RPMI8226 (cell line): ENCODE measurements around the gene DIP2C.
"Not testable (repeated sequence)": the region's sequence is repeated elsewhere in the genome, so short reads cannot be mapped to it uniquely, and the experiment has no call there.

ENCODE experiments used
- DNase-seq: peaks from one replicate; pipeline ENCODE4 v3.0.0-alpha.2; 2015

Gene DIP2C

DNA sequence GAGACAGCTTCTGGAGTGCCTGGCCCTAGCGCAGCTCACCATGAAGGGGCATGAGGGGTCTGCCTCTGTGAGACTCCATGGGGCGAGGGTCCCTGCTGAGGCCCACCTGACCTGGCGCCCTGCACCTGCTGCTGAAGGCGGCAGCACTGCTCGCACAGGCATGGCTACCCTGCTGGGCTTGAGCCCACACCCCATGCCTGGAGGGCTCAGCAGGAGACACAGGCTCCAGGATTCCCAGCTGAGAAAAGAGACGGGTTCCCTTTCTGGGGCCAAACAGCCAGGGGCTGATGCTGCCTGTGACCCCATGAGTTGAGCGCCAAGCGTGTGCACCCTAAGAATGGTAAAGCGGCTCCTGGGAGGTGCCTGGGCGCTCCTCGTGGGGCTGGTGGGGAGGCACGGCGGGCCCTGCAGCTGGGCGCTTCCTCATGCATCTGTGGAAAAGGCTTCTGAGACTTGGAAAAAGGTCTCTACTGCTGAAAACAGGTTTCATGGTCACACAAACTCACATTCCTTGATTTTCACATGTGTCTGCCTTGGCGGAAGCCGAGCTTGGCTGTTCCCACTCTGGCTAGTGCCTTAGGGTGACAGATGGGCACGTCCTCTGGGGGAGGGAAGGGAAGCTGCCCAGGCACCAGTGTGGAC, 320.8 kb downstream of the DIP2C start:
- no peak for DNase-seq

DNA sequence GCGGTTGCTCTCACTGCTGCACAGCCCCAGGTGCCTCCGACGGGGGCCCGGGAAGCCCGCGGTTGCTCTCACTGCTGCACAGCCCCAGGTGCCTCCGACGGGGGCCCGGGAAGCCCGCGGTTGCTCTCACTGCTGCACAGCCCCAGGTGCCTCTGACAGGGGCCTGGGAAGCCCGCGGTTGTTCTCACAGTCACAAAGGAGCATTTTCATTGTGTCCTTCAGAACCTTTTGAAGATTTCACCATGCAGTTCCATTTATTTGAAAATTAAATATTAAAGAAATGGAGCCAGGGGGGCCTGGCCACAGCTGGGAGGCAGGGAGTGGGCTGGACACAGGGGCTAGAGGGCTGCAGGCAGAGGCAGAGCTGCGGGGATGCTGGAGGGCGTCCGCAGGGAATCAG, 321.4 kb downstream of the DIP2C start:
- DNase-seq, result not testable (repeated sequence)

DNA sequence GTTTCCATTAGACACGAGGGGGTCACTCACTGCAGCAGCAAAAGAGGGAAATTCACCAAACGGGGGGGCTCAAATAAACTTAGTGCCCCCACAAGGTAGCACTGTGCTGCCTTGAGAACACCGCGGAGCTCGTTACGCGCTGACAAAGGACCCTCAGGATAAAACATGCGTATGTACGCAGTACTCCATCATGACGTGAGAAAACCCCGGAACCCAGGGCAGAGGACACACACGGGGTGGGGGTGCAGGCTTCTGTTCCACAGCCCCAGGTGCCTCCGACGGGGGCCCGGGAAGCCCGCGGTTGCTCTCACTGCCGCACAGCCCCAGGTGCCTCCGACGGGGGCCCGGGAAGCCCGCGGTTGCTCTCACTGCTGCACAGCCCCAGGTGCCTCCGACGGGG, 321.8 kb downstream of the DIP2C start:
- no peak for DNase-seq

DNA sequence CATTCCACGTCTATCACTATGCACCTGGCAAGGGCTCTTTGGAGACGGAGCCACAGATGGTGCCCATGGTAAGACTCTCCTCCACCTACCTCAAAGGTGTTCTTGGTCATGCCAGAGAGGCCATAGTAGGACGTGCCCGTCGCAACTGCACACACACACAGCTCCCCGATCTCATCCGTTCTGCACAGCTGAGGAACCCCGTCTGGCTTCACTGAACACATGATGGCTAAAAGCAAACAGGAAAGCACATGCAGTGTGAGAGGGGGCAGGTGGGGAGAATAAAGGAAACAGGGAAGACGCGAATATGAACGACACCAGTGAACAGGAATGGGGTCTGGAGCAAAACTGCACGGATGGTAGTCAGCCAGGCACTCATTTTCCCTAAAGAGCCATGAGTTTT, 323.3 kb downstream of the DIP2C start:
- no peak for DNase-seq

DNA sequence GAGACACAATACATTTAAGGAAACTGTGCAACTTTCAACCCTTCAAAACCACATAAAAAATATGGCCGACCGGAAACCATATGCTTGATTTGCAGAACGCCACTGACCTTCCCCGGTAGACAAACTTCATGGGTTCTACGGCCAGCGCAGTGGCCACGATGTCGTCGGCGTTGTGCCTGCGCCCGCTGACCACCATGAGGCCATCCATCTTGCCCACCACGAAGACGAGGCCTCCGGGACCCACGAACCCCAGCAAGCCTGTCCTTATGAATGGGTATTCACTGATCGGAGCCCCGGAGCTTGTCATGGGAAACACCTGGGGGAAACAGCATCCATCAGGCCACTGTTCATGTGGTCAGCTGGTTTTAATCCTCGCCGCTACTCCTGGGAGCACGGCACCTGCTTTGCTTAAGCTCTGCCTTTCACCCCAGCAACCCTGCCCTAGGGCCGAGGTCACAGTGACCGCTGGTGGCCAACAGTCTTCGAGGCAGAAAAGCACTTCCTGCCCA, 325.1 kb downstream of the DIP2C start:
- no peak for DNase-seq

DNA sequence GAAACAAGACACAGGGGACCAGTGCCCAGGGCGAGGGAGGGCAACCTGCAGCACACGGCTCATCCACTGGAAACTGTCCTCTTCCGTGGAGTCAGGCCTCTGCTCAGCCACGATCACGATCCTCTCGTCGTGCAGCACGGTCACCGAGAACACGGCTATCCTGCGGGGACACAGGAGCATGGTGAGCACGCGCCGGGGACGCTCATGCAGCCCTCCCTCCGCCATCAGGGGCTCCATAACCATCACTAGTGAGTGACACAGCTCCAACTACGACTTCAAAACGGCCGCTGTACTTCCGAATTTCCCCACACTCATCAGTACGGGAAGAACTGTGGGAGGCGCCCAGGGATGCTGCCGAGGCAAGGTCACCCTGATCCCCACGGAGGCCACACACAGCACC, 326.3 kb downstream of the DIP2C start:
- no peak for DNase-seq

DNA sequence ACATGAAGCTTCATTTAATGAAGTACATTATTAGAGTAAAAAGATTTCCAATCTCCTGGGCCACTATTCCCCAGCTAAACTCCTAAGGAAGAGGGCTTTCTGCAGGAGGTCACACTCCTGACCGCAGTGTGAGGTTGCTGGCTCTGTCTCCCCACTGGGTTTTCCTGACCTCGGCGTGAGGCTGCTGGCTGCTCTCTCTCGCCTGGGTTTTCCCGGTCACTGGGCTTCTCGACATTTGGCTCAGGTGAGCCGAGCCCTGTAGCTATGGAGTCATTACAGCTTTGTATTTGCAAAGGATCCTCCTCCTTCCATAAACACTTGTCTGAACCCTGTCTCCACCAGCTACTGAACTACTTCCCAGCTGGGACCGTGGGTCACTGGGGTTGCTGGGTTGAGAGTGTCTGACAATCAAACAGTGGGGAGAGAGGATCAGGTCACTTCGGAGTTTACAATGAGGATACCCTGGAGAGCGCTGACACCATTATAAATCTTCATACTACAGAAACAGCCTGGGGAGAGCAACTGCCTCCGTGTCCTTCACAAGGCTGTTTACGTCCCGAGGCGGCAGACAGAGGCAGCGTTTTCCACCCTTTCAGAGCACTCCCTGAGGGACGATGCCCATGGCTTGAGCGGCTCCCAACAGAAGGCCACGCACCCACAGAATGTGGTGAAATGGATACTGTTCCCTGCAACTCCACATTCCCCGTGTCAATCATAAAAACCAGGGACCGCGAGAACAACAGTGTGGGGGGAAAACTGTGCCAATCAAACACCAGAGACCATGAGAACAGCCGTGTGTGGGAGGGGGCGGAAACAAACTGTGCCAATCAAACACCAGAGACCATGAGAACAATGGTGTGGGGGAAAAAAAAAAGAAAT, 328.0 kb downstream of the DIP2C start:
- DNase-seq, result no peak

DNA sequence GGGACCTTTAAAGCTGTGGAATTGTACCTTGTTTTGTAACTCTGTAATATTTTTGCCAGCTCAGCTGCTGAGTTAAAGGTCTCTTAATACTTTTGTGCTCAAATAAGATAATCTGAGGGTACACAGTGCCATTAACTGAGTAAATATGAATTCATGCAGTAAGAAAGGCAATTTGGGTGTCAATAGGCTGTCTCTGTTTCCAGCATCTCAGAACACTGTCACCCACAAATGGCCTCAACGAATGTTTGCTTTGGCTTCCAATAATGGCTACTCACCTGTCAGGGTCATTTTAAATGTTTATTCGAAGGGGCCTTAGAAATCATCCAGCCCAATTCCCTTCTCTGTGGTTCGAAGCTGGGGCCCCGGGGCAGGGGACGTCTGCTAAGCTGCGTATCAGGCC, 328.8 kb downstream of the DIP2C start:
- no peak for DNase-seq

DNA sequence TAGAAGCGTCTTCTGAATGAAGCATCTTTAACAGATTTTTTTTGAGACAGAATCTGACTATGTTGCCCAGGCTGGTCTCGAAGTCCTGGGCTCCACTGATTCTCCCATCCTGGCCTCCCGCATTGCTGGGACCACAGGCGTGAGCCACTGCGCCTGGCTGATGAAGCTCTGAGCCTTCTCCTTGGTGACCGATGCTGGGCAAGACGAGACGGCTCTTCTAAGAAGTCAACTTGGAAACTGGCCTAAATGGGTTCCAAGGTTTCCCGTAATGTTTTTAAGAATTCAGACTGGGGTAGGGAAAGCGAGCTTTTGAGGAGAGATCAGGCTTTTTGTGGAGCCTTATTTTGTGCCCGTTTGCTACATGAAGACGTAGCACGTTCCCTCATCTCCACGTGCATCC, 329.7 kb downstream of the DIP2C start:
- DNase-seq, result no peak

DNA sequence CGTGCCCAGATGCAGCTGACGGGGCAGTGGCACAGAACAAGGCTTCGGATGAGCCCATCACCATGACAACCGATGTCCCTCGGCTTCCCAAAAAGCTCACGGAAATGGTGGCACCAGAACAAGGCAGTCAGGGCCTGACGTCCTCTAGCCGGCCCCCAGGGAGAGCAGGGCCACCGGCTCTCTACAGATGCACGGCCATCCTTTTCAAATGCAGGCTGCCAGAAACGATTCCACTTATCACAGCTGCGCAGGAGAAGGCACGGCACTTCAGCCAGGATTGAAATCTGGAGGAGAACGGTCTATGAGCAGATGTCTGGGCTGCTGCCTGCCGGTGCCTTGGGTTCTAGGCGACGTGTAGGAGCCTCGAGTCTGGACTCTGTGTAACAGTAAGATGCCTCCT, 330.4 kb downstream of the DIP2C start:
- no peak for DNase-seq

DNA sequence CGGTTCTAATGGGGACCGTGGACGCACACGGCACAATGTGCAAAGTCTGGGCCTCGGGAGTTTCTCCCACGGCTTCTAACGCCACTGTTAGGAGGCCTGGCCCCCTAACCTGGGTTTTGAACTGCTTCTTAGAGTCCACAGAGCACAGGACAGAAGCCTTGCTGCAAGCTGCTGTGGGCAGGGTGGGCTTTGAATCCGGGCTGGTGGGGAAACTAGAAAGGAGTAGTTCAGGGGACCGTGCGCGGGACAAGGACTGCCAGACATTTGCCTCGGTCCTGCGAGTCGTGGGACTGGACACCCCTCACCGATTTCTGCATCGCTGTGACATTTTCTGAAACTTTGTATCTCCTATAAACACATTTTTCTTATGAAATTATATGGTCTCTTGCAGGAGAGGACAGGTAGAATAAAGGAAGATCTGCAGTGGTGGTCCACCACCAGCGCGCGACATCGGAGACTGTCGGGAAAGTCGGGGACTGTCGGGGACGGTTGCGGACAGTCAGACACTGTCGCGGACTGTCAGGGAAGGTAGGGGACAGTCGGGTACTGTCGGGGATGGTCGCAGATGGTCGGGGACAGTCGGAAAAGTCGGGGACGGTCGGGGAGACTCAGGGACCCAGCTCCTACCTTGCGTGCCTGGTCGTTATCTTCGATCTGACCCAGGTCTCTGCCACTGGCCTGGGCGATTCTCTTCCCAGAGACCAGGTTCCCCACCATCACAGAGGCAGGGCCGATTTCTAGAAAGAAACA, 332.1 kb downstream of the DIP2C start:
- no peak for DNase-seq

DNA sequence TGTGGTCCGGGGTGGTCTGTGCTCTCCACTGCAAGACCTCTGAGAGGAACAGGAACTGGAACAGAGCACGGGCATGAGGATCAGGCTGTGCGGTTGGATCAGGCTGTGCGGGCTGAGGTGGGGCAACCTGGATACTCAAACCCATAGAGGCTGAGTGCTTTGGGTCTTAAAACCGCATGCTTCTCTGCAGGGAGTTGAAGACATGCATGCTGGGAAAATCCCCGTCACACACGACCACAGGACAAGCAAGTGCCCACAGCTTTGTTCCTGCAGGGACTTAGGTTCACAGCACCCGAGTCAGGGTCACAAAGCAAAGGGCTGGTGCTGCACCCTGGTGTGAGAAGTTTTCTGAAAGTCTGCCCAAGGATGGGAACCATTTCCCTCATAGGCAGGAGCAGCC, 333.0 kb downstream of the DIP2C start:
- DNase-seq, result no peak

DNA sequence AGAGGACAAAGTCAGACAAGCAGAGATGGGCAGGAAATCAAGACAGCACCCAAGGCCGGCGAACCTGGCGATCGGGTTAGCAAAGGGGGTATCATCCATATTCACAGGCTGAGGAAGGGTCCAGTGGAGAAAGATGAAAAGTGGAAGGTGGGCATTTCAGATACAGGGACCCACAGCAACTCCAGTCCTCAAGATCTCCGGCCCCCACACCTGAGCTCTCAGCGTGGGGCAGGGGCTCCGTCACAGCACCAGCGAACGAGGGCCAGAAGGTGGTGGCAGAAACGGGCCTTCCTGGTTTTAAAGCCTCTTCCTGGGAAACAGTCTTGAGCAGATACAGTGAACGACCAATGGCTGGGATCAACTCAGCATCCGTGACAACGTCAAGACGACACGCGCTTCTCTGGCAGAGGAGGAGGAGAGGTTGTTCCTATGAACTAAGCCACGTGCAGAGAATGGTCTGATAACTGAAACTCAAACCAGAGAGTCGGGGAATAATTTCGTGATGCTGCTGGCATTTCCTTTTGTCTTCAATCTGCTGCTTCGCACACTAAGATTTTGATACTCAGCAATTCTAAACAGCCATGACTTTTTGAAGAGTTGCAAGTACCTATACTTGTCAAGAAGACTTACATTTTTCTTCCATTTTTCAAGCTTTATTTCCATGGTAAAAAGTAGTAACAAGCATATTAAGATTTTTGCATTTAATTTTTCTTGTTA, 334.4 kb downstream of the DIP2C start:
- DNase-seq, result no peak

DNA sequence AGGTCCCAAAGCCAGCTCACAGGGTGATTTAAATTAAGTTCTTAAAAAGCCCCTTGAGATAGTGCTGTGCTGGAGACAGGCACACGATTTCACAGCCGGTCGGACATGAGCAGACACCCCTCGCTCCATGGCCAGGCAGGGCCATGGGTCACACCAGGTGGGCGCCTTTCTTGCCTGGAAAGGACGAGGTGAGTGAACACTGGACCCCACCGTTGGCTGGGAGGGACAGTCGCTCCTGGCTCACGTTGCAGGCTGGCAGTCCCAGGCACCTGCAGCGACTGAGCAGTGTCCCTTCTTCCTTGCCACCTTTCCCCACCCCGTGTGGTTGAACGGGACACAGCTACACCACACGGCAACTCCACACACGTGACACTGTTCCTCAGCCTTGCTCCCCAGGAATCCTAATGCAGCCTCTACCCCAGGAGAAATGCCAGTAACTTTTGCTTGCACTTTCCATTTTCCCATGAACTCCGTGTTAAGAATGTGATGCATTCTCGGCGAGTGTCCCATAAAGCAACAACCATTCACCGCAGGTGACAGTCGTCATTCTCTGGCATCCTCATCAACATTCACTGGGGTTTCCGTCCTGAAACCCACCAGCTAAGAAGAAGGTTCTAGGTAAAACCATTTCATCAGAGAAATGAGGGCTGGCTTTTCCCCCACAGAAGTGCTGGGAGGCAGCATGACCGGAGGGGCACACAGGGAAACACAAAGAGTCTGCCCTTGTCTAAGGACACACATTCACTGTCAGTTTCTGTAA, 336.8 kb downstream of the DIP2C start:
- DNase-seq, result no peak

DNA sequence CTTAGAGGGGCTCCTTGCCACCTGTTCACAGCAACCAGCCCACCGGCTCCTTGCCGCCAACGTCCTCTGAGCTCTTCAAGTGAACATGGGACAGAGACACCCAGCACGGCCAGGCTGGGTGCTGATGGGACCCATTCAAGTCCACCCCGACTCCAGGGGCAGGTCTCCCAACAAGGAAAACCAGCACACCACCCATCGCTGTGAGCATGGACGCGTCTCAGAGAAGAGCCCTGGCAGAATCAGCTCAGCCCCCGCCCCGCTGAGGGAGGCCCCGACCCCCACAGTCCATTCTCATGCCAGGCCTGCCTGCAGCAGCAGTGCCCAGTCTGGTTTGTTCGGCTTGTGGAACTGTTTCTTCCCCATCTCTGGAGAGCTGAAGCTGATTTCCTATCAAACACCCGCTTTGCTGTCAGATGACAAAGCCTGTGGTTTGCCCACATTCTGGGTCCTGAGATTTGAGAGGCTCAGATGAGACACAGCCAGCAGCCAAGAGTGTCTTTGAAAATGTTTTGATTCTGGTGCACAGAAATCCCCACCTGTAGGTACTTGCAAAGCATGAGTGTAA, 337.6 kb downstream of the DIP2C start:
- DNase-seq, result no peak

DNA sequence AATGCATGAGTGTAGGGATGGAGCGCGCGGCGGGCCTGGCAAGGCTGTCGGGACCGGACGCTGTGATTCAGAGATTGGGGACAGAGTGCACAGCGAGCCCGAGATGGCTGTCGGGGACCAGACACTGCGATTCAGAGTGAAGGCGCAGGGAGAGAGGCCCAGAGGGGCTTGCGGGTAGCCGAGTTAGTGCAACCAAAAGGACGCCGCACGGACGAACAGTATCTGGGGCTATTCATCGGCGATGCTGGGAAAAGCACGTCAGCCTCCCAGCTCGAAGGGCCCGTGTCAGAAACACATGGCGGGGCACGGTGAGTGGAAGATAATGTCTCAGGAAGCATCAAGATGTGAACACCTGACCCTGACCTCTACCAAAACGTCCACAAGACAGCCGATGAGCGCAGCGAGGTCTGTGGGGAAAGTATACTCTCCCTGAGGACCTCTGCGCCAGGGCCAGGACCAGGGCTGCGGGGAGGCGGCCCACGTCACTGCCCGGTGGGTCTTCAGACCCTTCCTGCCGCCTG, 338.4 kb downstream of the DIP2C start:
- DNase-seq, result no peak

DNA sequence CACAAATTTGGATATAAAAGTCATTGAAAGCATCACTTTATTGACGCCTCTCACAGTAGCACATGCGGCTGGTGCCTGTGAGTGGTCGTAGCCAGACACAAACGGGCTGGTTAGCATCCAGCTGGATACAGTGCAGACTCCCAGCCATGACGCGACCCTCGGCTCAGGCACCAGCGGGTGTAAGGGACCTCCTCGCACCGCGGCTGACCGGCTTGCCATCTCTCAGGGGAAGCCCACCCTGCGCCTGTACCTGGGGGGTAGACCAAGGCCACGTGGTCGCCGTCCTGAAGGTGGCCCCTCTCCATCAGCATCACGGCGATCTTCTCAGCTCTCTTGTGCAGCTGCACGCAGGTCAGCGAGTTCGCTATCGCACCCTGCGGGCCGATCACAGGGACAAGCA, 340.4 kb downstream of the DIP2C start:
- DNase-seq, result no peak

DNA sequence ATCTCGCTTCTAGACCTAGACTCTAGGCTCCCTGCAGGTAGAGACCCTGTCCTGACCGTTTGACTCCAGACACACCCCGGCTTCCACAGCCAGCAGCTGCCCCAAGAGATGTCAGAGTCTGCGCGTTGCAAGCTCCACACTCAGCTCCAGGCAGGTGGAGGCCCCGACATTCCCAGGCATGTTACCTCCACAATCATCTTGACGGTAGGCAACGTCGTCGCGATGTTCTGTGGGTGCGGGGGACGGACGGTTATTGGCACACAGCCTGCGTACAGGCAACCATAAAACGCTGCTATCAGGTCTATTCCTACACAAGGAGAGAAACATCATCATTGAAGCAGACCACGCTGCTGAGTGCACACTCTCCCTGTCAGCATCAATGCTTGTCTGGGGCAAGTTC, 341.0 kb downstream of the DIP2C start:
- no peak for DNase-seq

DNA sequence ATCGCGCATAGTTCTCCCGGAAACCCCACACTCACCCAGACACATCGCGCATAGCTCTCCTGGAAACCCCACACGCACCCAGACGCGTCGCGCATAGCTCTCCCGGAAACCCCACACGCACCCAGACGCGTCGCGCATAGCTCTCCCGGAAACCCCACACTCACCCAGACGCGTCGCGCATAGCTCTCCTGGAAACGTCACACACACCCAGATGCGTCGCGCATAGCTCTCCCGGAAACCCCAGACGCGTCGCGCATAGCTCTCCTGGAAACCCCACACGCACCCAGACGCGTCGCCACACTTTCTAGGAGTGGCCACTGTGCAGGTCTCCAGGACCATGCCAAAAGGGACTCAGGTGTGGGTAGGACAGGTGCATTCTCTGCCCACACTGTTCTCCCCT, 341.7 kb downstream of the DIP2C start:
- DNase-seq, result not testable (repeated sequence)

DNA sequence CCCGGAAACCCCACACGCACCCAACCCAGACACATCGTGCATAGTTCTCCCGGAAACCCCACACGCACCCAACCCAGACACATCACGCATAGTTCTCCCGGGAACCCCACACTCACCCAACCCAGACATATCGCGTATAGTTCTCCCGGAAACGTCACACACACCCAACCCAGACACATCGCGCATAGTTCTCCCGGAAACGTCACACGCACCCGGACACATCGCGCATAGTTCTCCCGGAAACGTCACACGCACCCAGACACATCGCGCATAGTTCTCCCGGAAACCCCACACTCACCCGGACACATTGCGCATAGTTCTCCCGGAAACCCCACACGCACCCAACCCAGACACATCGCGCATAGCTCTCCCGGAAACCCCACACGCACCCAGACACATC, 342.3 kb downstream of the DIP2C start:
- DNase-seq, result not testable (repeated sequence)

DNA sequence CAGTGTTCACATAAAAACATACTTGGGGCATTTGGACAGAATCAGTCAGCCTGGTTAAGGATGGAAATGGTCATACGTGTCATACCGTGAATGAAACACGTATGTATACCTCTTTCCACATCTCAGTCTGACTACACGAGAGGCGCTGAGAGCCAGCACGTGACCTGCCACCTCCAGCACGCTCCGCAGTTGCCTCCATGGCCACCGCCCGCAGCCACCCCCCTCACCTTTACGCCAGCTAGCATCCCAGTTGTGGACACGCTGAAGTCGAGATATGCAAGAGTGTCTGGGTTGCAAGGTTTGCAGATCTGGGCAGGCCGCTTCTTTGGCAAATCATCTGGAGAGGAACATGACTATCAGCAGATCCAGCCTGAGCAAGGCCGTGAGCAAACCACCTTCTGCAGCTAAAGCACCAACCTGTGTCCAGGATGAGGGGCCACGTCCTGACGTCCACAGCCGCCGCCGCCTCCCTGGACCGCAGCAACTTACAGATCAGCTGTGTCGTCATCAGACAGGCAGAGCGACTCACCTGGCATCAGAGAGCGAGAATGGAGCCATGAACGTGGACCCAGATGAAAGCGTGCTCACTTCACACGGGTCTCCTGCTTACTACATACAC, 344.8 kb downstream of the DIP2C start:
- no peak for DNase-seq
